GM12878 (cell line): ENCODE measurements around the gene ZBED4. TPM values are rescaled to one million over a fixed set of nuclear protein-coding genes. Genes with fewer than 3 reads are reported as not detected.

Experiments used
- ATAC-seq: fragments of 200-7000 bp; cut with Tn5 transposase; 3 replicates; pipeline ENCODE4 v1.9.1; 2020; ENCODE audit warnings: mild to moderate bottlenecking, moderate library complexity
- BruUV-seq: library from RNA; stranded (reverse); fragments of 400-500 nt; replicated peaks from 2 replicates; lab custom pipeline; 2021; lab: Mats Ljungman, UMichigan
- CTCF ChIA-PET: fragments of 300-600 bp; sonication (Branson Sonifier 250); formaldehyde crosslinking; extraction: SDS; loops from one replicate; lab custom pipeline; 2021; ENCODE audit warnings: inconsistent platforms; lab: Yijun Ruan, JAX
- POLR2A ChIA-PET: fragments of 350-600 bp; formaldehyde crosslinking; extraction: SDS; loops from one replicate; lab custom pipeline; 2021; ENCODE audit warnings: inconsistent platforms; lab: Charles Lee
- RAD21 ChIA-PET: fragments of 300-600 bp; sonication (Branson Sonifier 250); formaldehyde crosslinking; loops from one replicate; lab custom pipeline; 2023; ENCODE audit warnings: antibody characterized with exemption; ENCODE audit not compliant: unreplicated experiment; lab: Charles Lee
- SMC1A ChIA-PET: fragments of 300-600 bp; sonication (Branson Sonifier 250); formaldehyde crosslinking; loops from one replicate; lab custom pipeline; 2023; ENCODE audit not compliant: unreplicated experiment, uncharacterized antibody; lab: Charles Lee
- DNase-seq: peaks from one replicate; pipeline ENCODE4 v3.0.0-alpha.2; 2011; ENCODE audit warnings: low read depth, low spot score
- FAIRE-seq: peaks from 3 replicates; lab custom pipeline; 2011; peaks lifted over from hg19 to GRCh38; lab: Jason Lieb, UNC
- H2AFZ ChIP-seq: 2 replicates; pipeline ENCODE4 v1.6.0; 2011; ENCODE audit warnings: low read depth, low read length, control low read depth; ENCODE audit not compliant: control insufficient read depth
- H3K27ac ChIP-seq: 2 replicates; pipeline ENCODE4 v1.5.1; 2011; ENCODE audit warnings: control low read depth; ENCODE audit not compliant: control insufficient read depth, insufficient read depth
- H3K27me3 ChIP-seq, 2 experiments: replicated peaks in 1 of 2; 2 replicates each; pipeline versions ENCODE4 v1.6.0 to v1.6.1; 2011; ENCODE audit warnings: low read length in 1 of 2; ENCODE audit not compliant: control insufficient read depth in 2 of 2, insufficient read depth in 2 of 2
- H3K36me3 ChIP-seq, 2 experiments: 2 replicates each; pipeline ENCODE4 v1.5.1; 2011; ENCODE audit warnings: low read length in 1 of 2; ENCODE audit not compliant: control insufficient read depth in 2 of 2, insufficient read depth in 2 of 2
- H3K4me1 ChIP-seq: 2 replicates; pipeline ENCODE4 v1.6.1; 2011; ENCODE audit warnings: mild to moderate bottlenecking, low read length, moderate library complexity, mixed read lengths; ENCODE audit not compliant: control insufficient read depth, insufficient read depth
- H3K4me2 ChIP-seq: 2 replicates; pipeline ENCODE4 v1.6.0; 2011; ENCODE audit warnings: control low read depth; ENCODE audit not compliant: control insufficient read depth, insufficient read depth
- H3K4me3 ChIP-seq: fragments of 200-600 bp; sonication (generic); 2 replicates; pipeline ENCODE4 v1.5.1; 2016
- H3K79me2 ChIP-seq: 2 replicates; pipeline ENCODE4 v1.6.0; 2011; ENCODE audit warnings: low read length; ENCODE audit not compliant: control insufficient read depth, insufficient read depth
- H3K9ac ChIP-seq: 2 replicates; pipeline ENCODE4 v1.8.0; 2011; ENCODE audit warnings: low read length, control low read depth, mixed read lengths; ENCODE audit not compliant: control insufficient read depth, insufficient read depth
- H3K9me3 ChIP-seq: replicated peaks from 3 replicates; pipeline ENCODE4 v1.5.1; 2011; ENCODE audit warnings: mild to moderate bottlenecking, low read length; ENCODE audit not compliant: control insufficient read depth, insufficient read depth
- H4K20me1 ChIP-seq: 2 replicates; pipeline ENCODE4 v1.6.0; 2011; ENCODE audit not compliant: control insufficient read depth, insufficient read depth
- BHLHE40 ChIP-seq, 2 experiments: fragments of 450-650 bp in 1 of 2; IDR thresholded peaks; 2 replicates each; pipeline ENCODE4 v1.6.1; 2011 to 2017; ENCODE audit warnings: low read depth in 2 of 2, borderline replicate concordance in 1 of 2, improper control_type of control experiment in 1 of 2, low read length in 1 of 2, mild to moderate bottlenecking in 1 of 2
- CEBPB ChIP-seq, 2 experiments: fragments of 150-350 bp in 1 of 2; IDR thresholded peaks; 2 replicates each; pipeline ENCODE4 v1.6.1; 2012 to 2014; ENCODE audit warnings: low read depth in 2 of 2, low read length in 2 of 2, borderline replicate concordance in 1 of 2, inconsistent platforms in 1 of 2
- WGBS: methylation state at CpG from one replicate; pipeline ENCODE4 v1.1.6; 2016; ENCODE audit warnings: low lambda C conversion rate; ENCODE audit not compliant: insufficient replicate concordance, insufficient coverage; ENCODE audit errors: missing lambda C conversion rate; 5-methylcytosine and 5-hydroxymethylcytosine counted together
- in situ Hi-C: fragments of 300-500 bp; cut with MboI; formaldehyde crosslinking; loops from 9 replicates; pipeline ENCODE4 v1.14.3; 2018; ENCODE audit warnings: mixed read lengths
- intact Hi-C: fragments of 100-400 bp; cut with micrococcal nuclease; formaldehyde crosslinking; loops from one replicate; pipeline ENCODE4 v1.14.2; 2022; ENCODE audit not compliant: unreplicated experiment
- polyA plus RNA-seq, 11 experiments: library from polyadenylated mRNA; depleted of rRNA in 4 of 11; unstranded in 6 of 11; stranded (reverse) in 5 of 11; fragments of >200 nt; fragmentation: Nextera tagmentation in 4 of 11; fragmentation: Illumina TruSeq in 1 of 11; extraction: Ambion mirVana in 4 of 11; extraction: Trizol in 1 of 11; gene quantifications; 1 replicate in 1 of 11; 2 replicates in 10 of 11; pipeline versions ENCODE4 v1.2.1 to v1.2.3, GENCODE V29; 2011 to 2016; ENCODE audit warnings: inconsistent platforms in 2 of 11, missing spikeins in 2 of 11, low read depth in 1 of 11
- total RNA-seq, 4 experiments: library from RNA; depleted of rRNA in 3 of 4; stranded (reverse); fragments of >200 nt in 3 of 4; fragmentation: Illumina TruSeq in 1 of 4; extraction: Trizol in 1 of 4; gene quantifications; 2 replicates each; pipeline versions ENCODE4 v1.2.1 to v1.2.3, GENCODE V29; 2013 to 2021

ZBED4 gene
- total and polyA plus RNA-seq, 10 of the 15 experiments (the other 5 are each of a cell fraction or from before 2014, with no cell fraction given), result 2.3 to 21.6 (median 12.8) TPM

- DNase-seq, result no peak
- no peak for TF ChIP-seq CEBPB (IDR thresholded peaks at IDR 0.05; ENCODE audit: borderline replicate concordance in 1 of 2, low read depth in 2 of 2, low read length in 2 of 2)
- TF ChIP-seq BHLHE40 (IDR thresholded peaks at IDR 0.05; ENCODE audit: borderline replicate concordance in 1 of 2, low read depth in 2 of 2, low read length in 1 of 2), result peak in 1 of 2 experiments; percentile 46; a peak in 1 of 4 replicates
- TF ChIP-seq, all 136 proteins: peak for 1
- ChIA-PET POLR2A (interaction anchor here (1.0 kb wide), 1 partner anchor 51 kb away, joined by 3 read pairs; no protein-coding TSS in a partner anchor), RAD21 (interaction anchor here (1.1 to 1.3 kb wide), 2 partner anchors 102 to 161 kb away, joined by 3 to 4 read pairs; no protein-coding TSS in a partner anchor), SMC1A (no interaction called here), CTCF (interaction anchor here (2.2 kb wide), 1 partner anchor 101 kb away, joined by 8 read pairs; no protein-coding TSS in a partner anchor)
- Histone ChIP-seq H3K4me1 (peaks cover 62% of the 10 kb centered on the region), H2AFZ (no peak overlapping the region), H3K9me3 (no peaks in the 10 kb centered on the region), H3K27me3 (no peaks in the 10 kb centered on the region), H3K36me3 (peaks cover 0 to 2% of the 10 kb centered on the region in 2 experiments; a peak in 3 of 4 replicates), H3K79me2 (no peaks in the 10 kb centered on the region; the same call in 1 of the 2 replicates), H3K4me3 (no peak overlapping the region), H3K4me2 (no peak overlapping the region), H3K27ac (no peak overlapping the region), H3K9ac (no peak overlapping the region), H4K20me1 (no peaks in the 10 kb centered on the region)
- FAIRE-seq (no peak), ATAC-seq (no peak)
- WGBS, result 67% methylated on average over 35 of the region's 38 CpGs
- in situ Hi-C loops (no loop called here), intact Hi-C loops (no loop called here)
- no TSS peak for BruUV-seq
Observed at GRCh38 chr22:49928555-49929210, 75.0 kb downstream of the ZBED4 start.
